ENCODE data around the gene MMRN1.

DNA sequence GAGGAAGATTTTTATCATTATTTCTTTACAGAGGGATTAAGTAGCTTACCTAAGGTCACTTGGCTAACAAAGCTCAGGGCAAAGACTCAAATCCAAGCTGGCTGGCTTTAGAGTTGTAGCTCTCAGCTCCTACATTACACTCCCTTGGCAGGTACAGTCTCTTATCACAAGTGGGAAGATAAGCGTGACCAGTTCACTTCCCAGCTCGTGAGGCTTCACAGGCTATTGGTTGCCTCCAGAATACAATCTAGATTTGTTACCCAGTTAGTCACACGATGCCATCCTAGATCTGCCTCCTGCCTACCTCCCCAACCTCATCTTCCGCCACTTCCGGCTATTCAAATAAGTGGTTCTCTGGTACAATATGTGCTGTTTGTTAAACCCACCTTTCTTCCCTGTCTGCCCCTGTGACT lies 3.7 kb downstream of the MMRN1 start:
- TF ChIP-seq EP300 (IDR thresholded peaks at IDR 0.05): no peak
- TF ChIP-seq, protein P1, sequence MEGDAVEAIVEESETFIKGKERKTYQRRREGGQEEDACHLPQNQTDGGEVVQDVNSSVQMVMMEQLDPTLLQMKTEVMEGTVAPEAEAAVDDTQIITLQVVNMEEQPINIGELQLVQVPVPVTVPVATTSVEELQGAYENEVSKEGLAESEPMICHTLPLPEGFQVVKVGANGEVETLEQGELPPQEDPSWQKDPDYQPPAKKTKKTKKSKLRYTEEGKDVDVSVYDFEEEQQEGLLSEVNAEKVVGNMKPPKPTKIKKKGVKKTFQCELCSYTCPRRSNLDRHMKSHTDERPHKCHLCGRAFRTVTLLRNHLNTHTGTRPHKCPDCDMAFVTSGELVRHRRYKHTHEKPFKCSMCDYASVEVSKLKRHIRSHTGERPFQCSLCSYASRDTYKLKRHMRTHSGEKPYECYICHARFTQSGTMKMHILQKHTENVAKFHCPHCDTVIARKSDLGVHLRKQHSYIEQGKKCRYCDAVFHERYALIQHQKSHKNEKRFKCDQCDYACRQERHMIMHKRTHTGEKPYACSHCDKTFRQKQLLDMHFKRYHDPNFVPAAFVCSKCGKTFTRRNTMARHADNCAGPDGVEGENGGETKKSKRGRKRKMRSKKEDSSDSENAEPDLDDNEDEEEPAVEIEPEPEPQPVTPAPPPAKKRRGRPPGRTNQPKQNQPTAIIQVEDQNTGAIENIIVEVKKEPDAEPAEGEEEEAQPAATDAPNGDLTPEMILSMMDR (IDR thresholded peaks at IDR 0.05): no peak

Measured in esophagus muscularis mucosa (tissue), 3 donors.